GM10266 (cell line): Measurements from ENCODE around the gene CHP1.
A peak's percentile ranks its signal among the peaks of the same experiment; 100 is the strongest.

Experiments used
- DNase-seq: peaks from one replicate; pipeline ENCODE4 v3.0.0; 2012; ENCODE audit errors: extremely low spot score
- CTCF ChIP-seq: IDR thresholded peaks from 2 replicates; pipeline ENCODE4 v1.5.1; 2012; ENCODE audit warnings: mild to moderate bottlenecking, low read depth; ENCODE audit not compliant: control insufficient read depth, insufficient read depth; ENCODE audit errors: missing control alignments

The CHP1 gene

GRCh38 chr15:41230650-41231421 lies at the start of gene CHP1, which contains the start of gene EXD1:
TSS of gene CHP1 (plus strand) at chr15:41231268. CDS start at chr15:41231383, 115 bp downstream.
TSS of gene EXD1 (minus strand) at chr15:41230757. CDS start at chr15:41226575, 4,182 bp downstream.
- TF ChIP-seq CTCF, result peak; percentile 88
- peak; percentile 94 for DNase-seq

DNA sequence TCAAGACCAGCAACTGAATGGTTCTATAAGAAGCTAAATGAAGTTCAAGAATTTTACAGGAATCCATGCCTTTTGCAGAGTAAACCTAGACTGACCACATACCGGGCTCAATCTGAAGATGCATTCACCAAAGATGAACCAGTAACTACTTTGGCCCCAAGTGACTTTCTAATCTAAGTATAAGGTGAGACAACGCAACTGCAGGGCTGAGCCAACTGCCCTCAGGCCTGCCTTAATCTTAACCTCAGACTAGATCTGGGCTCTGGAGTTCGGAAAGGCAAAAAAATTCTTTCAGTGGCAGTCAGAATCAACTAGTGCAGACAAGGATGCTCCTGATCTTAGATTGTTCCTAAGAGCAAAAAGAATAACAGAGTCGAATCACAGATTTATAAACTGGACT lies 48.8 kb upstream of the CHP1 start:
- no peak for DNase-seq
- no peak for TF ChIP-seq CTCF

DNA sequence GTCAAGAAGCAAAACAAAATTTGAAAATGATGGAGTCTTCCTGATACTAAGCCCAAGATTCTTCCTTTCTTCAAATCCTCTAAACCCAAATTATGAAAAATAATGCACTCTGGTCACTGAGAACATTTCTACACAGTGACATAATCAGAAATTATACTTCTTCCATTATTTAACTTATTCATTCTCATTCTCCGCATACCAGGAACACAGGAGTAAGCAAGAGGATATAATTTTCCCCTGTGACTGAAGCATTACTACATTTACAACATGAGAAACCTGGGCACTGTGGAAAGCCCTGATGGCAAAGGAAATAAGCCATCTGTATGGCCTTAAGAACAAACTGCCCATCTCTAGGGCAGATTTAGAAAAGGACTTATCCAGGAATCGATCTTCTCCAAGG lies 47.5 kb upstream of the CHP1 start:
- no peak for DNase-seq
- no peak for TF ChIP-seq CTCF

DNA sequence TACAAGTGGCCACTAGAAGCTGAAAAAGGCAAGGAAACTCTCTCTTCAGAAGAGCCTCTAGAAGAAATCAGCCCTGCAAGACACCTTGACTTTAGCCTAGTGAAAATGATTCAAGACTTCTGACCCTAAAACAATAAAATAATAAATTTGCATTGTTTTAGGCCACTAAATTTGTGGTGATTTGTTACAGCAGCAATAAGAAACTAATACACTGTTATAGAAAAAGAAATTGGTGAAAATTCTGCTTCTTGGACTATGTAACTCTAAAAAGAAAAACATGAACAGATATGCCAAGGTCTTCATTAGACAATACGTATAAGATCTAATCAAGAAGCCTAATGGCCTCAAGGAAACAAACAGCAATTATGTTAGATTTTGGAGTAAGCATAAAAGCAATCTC lies 36.6 kb upstream of the CHP1 start:
- TF ChIP-seq CTCF, result no peak
- DNase-seq, result no peak

- DNase-seq, result no peak
- TF ChIP-seq CTCF, result no peak
Measured at GRCh38 chr15:41199470-41199869, 31.6 kb upstream of the CHP1 start.

- no peak for TF ChIP-seq CTCF
- no peak for DNase-seq
Measured at GRCh38 chr15:41203395-41203794, 27.7 kb upstream of the CHP1 start.

DNA sequence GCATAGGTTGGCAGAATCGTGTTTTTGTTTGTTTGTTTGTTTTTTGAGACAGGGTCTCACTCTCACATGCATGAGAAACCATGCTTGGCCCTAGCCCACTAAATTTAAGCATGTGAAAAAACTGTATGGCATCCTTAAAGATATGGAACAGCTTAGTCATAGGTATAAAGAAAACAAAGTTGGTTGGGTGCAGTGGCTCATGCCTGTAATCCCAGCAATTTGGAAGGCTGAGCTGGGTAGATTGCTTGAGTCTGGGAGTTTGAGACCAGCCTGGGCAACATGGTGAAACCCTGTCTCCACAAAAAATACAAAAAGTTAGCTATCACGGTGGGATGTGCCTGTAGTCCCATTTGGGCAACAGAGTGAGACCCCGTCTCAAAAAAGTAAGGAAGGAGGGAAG lies 25.8 kb upstream of the CHP1 start:
- no peak for DNase-seq
- TF ChIP-seq CTCF, result no peak
